PC-9 (cell line): Measurements from ENCODE around the gene RCOR1. TPM values are rescaled to one million over a fixed set of nuclear protein-coding genes. Genes with fewer than 3 reads are reported as not detected.

ENCODE experiments used
- BruUV-seq: library from RNA; stranded (reverse); fragments of 400-500 nt; replicated peaks from 2 replicates; lab custom pipeline; 2021; lab: Mats Ljungman, UMichigan
- CTCF ChIA-PET: fragments of 300-600 bp; sonication (Branson Sonifier 250); formaldehyde crosslinking; loops from one replicate; lab custom pipeline; 2022; ENCODE audit warnings: antibody characterized with exemption; lab: Charles Lee
- POLR2A ChIA-PET: fragments of 300-600 bp; sonication (Branson Sonifier 250); formaldehyde crosslinking; loops from one replicate; lab custom pipeline; 2022; ENCODE audit warnings: antibody characterized with exemption; ENCODE audit not compliant: unreplicated experiment; lab: Charles Lee
- DNase-seq, 2 experiments: peaks; one replicate each; pipeline versions ENCODE4 v3.0.0 to v3.0.0-alpha.2; 2015 to 2022; ENCODE audit warnings: mixed read lengths in 1 of 2
- H2AFZ ChIP-seq: fragments of 200-600 bp; sonication (generic); 2 replicates; pipeline ENCODE4 v1.8.1; 2017; ENCODE audit warnings: antibody characterized with exemption
- H3F3A ChIP-seq: fragments of 200-600 bp; sonication (generic); 2 replicates; pipeline ENCODE4 v1.8.1; 2017; ENCODE audit warnings: antibody characterized with exemption, mild to moderate bottlenecking, low read depth; ENCODE audit not compliant: insufficient read depth
- H3K27ac ChIP-seq: fragments of 200-600 bp; sonication (generic); 2 replicates; pipeline ENCODE4 v1.6.1; 2016; ENCODE audit warnings: mixed run types
- H3K27me3 ChIP-seq: fragments of 200-600 bp; sonication (generic); 2 replicates; pipeline ENCODE4 v1.6.1; 2016; ENCODE audit warnings: low read depth, mixed run types; ENCODE audit not compliant: insufficient read depth
- H3K36me3 ChIP-seq: fragments of 200-600 bp; sonication (generic); 2 replicates; pipeline ENCODE4 v1.6.1; 2016; ENCODE audit warnings: low read depth, mixed run types
- H3K4me1 ChIP-seq: fragments of 200-600 bp; sonication (generic); replicated peaks from 2 replicates; pipeline ENCODE4 v1.6.1; 2016; ENCODE audit warnings: mixed run types; ENCODE audit not compliant: insufficient read depth
- H3K4me2 ChIP-seq: fragments of 200-600 bp; sonication (generic); 2 replicates; pipeline ENCODE4 v1.6.1; 2017; ENCODE audit warnings: mixed run types
- H3K4me3 ChIP-seq: fragments of 200-600 bp; sonication (generic); 2 replicates; pipeline ENCODE4 v1.6.1; 2016; ENCODE audit warnings: mixed run types
- H3K79me2 ChIP-seq: fragments of 200-600 bp; sonication (generic); 2 replicates; pipeline ENCODE4 v1.6.1; 2017; ENCODE audit warnings: low read depth, mixed run types
- H3K9me2 ChIP-seq: fragments of 200-600 bp; sonication (generic); 2 replicates; pipeline ENCODE4 v1.8.1; 2017; ENCODE audit warnings: mild to moderate bottlenecking; ENCODE audit not compliant: insufficient read depth
- H3K9me3 ChIP-seq: fragments of 200-600 bp; sonication (generic); 2 replicates; pipeline ENCODE4 v1.8.1; 2016; ENCODE audit warnings: low read depth; ENCODE audit not compliant: insufficient read depth
- H4K20me1 ChIP-seq: fragments of 200-600 bp; sonication (generic); 2 replicates; pipeline ENCODE4 v1.8.1; 2017; ENCODE audit not compliant: insufficient read depth
- CTCF ChIP-seq: fragments of 200-600 bp; sonication (generic); conservative IDR thresholded peaks from 2 replicates; pipeline ENCODE4 v1.6.1; 2017; ENCODE audit warnings: mixed run types, antibody characterized with exemption, mild to moderate bottlenecking, moderate library complexity
- EZH2 ChIP-seq: fragments of 200-600 bp; sonication (generic); IDR thresholded peaks from 2 replicates; pipeline ENCODE4 v1.8.0; 2017; ENCODE audit warnings: antibody characterized with exemption, low read depth
- intact Hi-C: fragments of 100-400 bp; cut with micrococcal nuclease; formaldehyde crosslinking; loops from one replicate; pipeline ENCODE4 v1.10.0; 2022; ENCODE audit not compliant: unreplicated experiment
- total RNA-seq: library from RNA; stranded (reverse); gene quantifications from 2 replicates; pipeline ENCODE4 v1.2.3, GENCODE V29; 2021

The RCOR1 gene
- total RNA-seq, 1 experiment from 2014 or later: 67.2 TPM

- no TSS peak for BruUV-seq
- no peak for DNase-seq
- H3K9me2 ChIP-seq: no peaks in the 10 kb centered on the region
- intact Hi-C loops: no loop called here
- H3K27ac ChIP-seq: no peak overlapping the region
- no peak overlapping the region for H2AFZ ChIP-seq
- no peak overlapping the region for H3K4me2 ChIP-seq
- no peak overlapping the region for H3K4me3 ChIP-seq
- no peaks in the 10 kb centered on the region for H3K9me3 ChIP-seq
- ChIA-PET POLR2A (interaction anchor here (0.6 kb wide), 1 partner anchor 25 kb away, joined by 3 read pairs; no protein-coding TSS in a partner anchor), CTCF (no interaction called here)
- peaks cover 95% of the 10 kb centered on the region for H3K79me2 ChIP-seq
- peaks cover 9% of the 10 kb centered on the region; the same call in 1 of the 2 replicates for H3K36me3 ChIP-seq
- no peaks in the 10 kb centered on the region for H3K27me3 ChIP-seq
- peaks cover 13% of the 10 kb centered on the region; the same call in 1 of the 2 replicates for H3K4me1 ChIP-seq
- TF ChIP-seq EZH2 (no peak), CTCF (no peak)
- H4K20me1 ChIP-seq: peaks cover 51% of the 10 kb centered on the region
- H3F3A ChIP-seq: peaks cover 49% of the 10 kb centered on the region
Measured at GRCh38 chr14:102667703-102668102, 75.3 kb downstream of the RCOR1 start.

- H2AFZ ChIP-seq: no peak overlapping the region
- POLR2A ChIA-PET: interaction anchor here (0.6 to 0.7 kb wide), 2 partner anchors 25 to 26 kb away, joined by 3 to 4 read pairs; no protein-coding TSS in a partner anchor
- intact Hi-C loops: no loop called here
- no peak for DNase-seq
- H3K4me3 ChIP-seq: no peak overlapping the region
- peaks cover 95% of the 10 kb centered on the region for H3K79me2 ChIP-seq
- peaks cover 9% of the 10 kb centered on the region; the same call in 1 of the 2 replicates for H3K36me3 ChIP-seq
- H3K4me1 ChIP-seq: peaks cover 7% of the 10 kb centered on the region; the same call in 1 of the 2 replicates
- H3K27ac ChIP-seq: no peak overlapping the region
- TF ChIP-seq EZH2: no peak
- peaks cover 53% of the 10 kb centered on the region for H3F3A ChIP-seq
- H4K20me1 ChIP-seq: peaks cover 51% of the 10 kb centered on the region
- CTCF ChIA-PET: interaction anchor here (0.6 kb wide), 2 partner anchors 321 to 487 kb away, joined by 3 to 6 read pairs; no protein-coding TSS in a partner anchor
- H3K9me3 ChIP-seq: no peaks in the 10 kb centered on the region
- BruUV-seq: no TSS peak
- no peaks in the 10 kb centered on the region for H3K27me3 ChIP-seq
- no peak overlapping the region for H3K4me2 ChIP-seq
- no peaks in the 10 kb centered on the region for H3K9me2 ChIP-seq
Measured at GRCh38 chr14:102668291-102668873, 75.9 kb downstream of the RCOR1 start.

- Histone ChIP-seq H3K4me2 (no peak overlapping the region), H3F3A (peaks cover 61% of the 10 kb centered on the region), H3K79me2 (peaks cover 85% of the 10 kb centered on the region), H4K20me1 (peaks cover 50% of the 10 kb centered on the region), H3K9me3 (no peaks in the 10 kb centered on the region), H2AFZ (no peak overlapping the region), H3K27me3 (no peaks in the 10 kb centered on the region), H3K4me1 (no peaks in the 10 kb centered on the region), H3K9me2 (no peaks in the 10 kb centered on the region), H3K4me3 (no peak overlapping the region), H3K36me3 (peaks cover 9% of the 10 kb centered on the region; the same call in 1 of the 2 replicates), H3K27ac (no peak overlapping the region)
- ChIA-PET POLR2A (interaction anchor here (0.5 kb wide), 1 partner anchor 82 kb away, joined by 3 read pairs; no protein-coding TSS in a partner anchor), CTCF (no interaction called here)
- BruUV-seq: no TSS peak
- no peak for DNase-seq
- TF ChIP-seq EZH2: no peak
- TF ChIP-seq CTCF: no peak
- intact Hi-C loops: no loop called here
Measured at GRCh38 chr14:102671410-102671809, 79.0 kb downstream of the RCOR1 start.
